HG02678 (cell line): ENCODE measurements around the gene TANC2.

Source experiments
- ATAC-seq: cut with Tn5 transposase; IDR thresholded peaks from one replicate; pipeline ENCODE4 v1.9.1; 2021; ENCODE audit warnings: mild to moderate bottlenecking, moderate library complexity; ENCODE audit not compliant: unreplicated experiment

TANC2 gene

DNA sequence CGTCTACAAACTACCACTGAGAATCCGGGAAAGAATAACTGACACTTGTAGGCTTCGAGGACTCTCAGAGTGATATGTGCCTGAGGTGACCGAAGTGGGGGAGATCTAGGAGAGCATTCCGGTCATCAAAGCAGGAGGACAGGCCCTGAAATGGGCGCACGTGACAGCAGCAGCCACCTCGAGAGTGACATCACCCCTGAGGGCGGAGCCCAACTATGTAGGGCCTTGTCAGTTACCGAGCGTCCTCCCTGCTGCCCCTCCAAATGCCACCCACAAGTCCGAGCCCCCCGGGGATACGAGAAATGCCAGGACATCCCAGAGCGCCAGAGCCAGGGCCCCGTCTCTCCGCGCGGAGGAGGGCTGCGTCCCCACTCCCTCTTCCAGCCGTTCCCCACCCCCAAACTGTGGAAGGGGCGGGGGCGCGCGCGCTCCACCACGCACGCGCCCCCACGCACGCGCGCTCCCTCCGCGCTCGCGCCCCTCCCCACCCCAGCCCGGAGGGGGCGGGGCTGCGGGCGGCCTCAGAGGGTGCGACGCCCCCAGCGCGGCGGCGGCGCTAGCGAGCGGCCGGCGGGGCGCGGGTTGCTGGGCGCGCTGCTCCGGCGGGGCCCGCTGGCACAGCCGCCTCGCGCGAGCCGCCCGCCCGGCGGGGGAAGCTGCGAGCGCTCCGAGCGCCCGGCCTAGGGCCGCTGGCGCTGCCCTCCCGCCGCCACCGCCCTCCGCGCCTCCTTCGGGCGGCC, at the start of gene TANC2:
Gene TANC2 (plus strand): TSS at position 550 of the 740 bp plus-strand sequence. CDS start 43,325 bp downstream, outside the sequence.
- ATAC-seq: peak; percentile 61

DNA sequence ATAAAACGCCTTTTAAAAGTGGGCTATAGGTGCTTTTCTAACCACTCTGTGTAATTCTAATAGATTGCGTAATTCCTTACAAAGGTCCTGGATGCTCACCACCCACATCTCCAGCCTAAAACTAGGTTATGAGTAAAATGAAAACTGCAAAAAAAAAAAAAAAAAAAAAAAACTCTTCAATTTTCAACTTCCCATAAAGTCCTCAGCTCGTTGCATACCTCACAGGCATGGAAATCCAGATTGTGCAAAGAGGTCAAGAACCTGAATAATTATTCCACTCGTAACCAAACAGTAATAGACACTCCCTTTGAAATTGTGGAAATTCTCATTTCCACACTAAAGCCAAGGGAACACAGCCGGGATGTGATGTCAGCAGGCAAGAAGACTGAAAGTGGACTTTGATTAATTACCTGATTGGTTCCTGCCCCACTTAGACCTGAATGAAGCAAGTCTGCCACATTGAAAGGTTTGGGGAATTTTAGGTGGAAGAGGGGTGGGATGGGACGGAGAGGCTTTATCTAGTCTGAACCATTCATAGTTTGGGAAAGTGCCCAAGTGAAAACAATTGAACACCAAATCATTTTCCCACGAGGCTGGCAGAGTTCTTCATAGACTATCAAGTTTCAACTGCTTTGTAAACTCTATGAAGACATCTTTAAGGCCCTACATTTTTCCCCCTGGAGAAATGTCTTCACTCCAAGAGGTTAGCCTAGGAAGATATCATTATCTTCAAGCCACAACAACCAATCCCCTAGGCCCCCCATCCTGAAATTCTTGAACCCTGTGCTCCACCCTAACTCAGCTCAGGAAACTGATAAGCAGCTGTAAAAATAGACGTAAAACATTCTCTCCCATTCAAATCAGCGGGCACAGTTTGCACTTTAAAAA, 49.1 kb upstream of the TANC2 start:
- no peak for ATAC-seq

DNA sequence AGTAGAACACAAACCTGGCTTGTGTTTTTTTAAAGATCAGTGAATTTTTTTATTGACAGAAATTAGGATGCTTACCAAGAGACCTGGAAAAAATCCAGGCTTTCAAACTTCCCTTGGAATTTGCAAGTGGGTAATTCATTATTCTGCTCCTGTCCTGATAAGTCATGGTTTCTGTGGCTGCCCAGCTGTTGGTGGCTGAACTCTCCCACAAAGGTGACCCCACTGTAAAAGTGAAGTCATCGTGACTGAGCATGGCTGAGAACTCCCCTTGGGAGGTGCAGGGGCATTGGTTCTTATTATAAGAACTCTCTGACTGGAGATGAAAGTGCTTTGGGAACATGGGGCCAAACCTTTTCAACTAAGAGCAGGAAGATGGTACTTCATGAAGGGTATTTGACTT, 46.6 kb upstream of the TANC2 start:
- ATAC-seq: no peak

DNA sequence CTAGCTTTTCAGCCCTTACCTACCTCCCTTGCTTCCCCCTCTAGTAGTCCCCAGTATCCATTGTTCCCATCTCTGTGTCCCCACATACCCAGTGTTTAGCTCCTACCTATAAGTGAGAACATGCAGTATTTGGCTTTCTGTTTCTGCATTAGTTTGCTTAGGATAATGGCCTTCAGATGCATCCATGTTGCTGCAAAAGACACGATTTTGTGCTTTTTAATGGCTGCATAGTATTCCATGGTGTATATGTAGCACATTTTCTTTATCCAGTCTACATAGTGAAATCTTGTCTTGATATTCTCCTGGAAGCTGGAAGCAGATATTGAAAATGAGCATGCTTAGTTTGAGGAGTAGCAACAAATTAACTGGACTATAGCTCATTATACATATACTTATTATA, 45.7 kb upstream of the TANC2 start:
- ATAC-seq: no peak

DNA sequence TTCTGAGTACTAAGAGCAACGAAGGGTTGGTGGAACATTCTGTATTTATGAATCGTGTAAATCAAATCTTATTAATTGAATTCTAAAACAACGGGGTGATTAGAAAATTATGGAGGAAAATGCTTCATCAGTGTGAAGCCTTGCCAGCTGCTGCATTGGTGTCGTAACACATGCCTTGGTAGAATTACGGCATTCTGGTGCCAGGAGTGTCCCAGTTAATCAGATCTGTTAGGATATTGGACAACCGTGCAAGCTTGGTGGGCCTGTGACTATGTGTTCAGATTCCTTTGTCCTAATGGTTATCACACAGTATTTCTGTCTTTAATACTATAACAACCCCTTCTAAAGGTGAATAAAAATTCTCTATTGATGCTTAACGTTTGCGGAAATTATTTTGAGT, 44.2 kb upstream of the TANC2 start:
- ATAC-seq: no peak

DNA sequence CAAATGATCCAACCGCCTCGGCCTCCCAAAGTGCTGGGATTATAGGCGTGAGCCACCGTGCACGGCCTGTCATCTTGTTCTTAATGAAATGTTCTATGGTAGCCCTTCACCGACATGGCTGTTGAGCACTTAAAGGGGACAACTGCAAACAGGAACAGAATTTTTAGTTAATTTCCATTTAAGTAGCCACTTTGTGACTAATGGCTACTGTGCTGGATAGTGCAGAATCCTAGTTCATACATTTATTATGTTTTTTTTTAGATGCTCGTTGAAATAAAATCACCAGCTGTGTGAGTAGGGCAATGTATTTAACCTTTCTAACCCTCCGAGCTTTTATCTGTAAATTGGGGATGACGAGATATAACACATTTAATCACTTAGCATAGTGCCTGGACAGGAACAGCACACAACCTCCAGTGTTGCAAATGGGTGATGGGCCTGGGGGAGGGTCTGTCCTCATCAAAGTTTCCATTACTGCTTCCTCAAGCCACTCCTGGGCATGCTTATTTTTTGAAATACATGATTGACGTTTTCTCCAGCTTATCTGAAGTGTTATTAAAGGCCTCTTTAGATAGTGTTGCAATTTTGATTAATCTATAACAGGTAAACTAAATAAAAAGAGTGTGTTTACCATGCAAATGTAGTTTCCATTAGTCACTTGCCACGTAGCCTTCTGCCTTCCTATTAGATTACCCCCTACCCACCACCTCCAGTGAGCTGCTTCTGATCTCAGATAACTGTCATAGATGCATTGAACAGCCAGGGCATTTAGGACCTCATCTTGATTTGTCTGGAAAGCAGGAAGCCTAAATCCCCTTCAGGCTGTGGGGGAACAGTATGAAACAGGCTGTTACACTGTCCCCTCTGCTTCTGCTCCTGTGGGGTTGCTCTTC, 42.5 kb upstream of the TANC2 start:
- no peak for ATAC-seq

DNA sequence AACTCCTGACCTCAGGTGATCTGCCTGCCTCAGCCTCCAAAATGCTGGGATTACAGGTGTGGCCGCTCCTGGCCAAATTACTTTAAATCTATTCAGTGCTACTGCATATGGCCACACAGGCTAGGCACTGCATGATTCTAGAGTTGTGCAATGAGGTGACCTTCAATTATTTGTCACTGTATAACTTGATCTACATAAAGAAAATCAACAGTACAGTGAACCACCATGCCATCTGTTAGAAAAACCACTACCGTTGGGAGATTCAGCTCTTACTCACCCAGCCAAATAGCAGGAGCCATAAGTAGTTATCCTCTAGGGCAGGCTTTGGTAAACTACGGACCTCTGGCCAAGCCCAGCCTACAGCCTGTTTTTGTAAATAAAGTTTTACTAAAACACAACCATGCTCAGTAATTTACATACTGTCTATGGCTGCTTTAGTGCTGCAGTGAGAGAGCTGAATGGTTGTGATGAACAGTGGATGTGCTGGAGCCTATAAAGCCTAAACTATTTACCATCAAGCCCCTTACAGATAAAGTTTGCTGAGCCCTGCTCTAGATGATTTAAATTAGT, 40.7 kb upstream of the TANC2 start:
- no peak for ATAC-seq

DNA sequence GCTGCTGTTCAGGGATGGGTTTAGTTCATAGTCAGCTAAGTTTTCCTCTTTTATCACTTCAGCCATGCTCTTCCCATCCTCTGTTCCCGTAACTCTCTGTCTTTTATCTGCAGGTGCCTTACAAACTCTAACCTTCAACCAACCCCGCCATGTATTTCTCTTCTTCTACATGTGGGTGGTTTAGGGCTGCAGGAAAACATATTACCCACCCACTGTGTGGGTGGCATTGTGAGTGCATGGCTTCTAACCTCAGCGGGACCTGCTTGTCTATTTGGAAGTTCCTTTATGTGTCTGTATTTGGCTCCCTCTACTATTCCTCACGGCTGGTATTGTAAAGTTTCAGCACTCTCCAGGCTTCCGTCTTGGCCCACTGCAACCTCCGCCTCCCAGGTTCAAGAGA, 39.0 kb upstream of the TANC2 start:
- no peak for ATAC-seq

DNA sequence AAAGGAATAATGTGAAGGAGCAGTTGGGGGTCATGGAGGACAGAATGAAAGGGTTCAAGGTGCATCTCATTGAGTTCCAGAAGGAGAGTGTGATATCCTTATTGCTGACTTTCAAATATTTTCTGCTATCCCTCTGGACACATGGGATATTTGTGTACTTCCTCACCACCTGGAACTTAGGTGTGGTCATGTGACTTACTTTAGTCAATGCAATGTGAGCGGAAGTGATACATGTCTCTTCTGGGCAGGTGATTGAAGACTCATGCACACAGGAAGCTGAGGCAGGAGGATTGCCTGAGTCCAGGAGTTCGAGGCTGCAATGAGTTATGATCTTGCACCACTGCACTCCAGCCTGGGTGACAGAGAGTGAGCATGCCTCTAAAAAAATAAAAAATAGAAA, 36.7 kb upstream of the TANC2 start:
- no peak for ATAC-seq

DNA sequence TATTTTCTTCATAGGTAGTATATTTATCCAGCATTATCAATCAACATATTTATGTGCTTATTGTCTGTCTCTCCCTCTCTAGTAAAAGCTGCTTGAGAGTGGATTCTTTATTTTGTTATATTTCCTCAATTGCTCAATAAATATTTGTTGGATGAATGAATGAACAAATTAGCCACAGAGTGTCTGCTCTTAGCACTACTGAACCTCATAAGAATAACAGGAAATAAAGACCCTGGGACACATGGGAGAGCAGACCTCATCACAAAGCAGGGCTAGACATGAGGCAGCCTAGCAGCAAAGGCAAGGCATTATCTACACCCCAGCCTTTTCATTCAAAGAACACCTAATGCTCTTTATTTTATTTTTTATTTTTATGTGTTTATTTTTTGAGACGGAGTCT, 34.9 kb upstream of the TANC2 start:
- no peak for ATAC-seq

DNA sequence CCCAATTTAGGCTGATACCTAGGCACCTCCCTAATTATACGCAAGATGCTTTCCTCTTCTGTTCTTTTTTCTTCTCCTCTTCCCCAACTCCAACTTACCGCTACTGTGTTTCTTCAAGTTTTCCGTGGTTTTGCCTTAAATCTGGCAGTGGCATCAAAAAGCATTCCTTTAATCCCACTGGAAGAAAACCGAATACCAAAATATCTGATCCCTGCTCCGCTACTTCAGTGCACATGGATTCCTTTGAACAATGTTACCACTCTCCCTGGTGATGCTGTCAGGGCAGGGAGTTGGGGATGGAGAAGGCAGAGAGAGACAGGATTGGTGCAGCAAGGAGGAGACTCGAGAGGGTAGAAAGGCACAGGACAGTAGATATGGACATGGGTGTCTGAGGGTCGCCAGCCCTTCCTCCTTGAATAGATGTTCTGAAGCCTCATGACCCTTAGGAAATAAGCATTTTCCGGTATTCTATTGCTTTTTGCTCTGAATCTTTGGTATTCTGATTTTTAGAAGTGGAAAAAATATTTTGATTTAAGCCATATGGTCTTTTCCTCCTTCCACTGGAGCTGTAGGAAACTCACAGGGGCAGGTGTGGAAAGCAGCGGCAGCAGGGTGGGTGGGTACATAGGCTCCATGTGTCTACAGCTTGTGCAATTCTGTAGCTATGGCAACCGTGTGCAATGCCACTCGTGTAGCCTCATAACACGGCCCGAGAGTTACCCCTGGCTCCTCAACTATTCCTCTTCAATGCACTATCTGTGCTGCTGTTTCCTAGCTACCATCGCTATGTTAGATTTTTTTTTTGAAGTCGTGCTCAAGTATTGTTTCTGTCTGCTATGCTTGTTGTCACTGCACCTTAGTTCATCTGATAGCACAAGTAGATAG, 32.3 kb upstream of the TANC2 start:
- no peak for ATAC-seq

DNA sequence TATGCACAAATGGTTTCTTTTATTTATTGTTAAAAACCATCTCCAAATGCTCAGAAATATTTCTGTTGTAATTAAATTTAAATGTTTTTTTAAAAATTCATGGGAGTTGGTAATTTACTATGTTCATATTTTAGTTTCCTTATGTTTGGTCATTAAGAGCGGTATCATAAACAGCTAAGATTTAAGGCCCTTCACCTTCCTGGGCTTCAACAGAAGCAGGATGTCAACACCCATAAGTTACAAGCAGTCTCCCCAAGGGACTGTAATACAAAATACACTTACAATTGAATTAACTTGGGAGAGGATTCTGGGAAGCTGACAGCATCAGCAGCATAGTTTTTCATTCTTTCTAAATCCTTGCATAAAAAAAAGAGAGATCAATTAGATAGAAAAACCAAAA, 30.9 kb upstream of the TANC2 start:
- no peak for ATAC-seq

DNA sequence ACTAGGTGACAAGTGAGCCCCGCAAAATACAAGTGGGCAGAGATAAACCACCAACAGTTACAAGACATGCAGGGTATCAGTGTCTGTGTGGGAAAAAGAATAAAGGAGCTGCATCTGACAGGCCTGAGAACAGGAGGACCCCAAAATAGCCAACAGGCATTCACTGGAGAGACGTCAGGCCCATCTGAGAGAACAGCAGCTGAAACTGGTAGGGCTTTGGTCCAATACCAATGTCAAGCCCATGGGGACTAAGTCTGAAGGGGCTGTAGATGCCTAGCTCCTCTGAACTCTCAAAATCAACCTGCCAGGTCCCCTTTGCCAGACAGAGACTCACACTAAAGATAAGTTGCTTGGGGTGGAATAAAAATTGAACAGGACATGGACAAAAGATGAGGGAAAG, 30.5 kb upstream of the TANC2 start:
- no peak for ATAC-seq

DNA sequence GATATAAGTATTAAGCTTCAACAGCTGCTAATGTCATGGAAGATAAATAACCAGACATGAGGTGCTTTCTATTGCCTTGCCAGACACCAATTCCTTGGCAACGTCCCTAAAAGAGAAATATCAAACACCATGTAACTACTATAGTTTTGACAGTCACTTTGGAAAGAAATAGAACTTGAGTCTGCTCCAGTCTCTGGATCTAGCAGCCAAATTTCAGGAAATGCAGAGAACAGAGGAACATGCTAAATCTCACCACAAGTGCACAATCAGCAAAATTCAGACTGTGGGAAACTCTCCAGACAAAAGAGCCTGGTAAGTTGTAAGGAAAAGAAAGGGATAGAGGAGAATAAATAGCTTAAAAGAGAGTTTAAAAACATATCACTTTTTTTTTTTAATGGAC, 28.4 kb upstream of the TANC2 start:
- ATAC-seq: no peak

DNA sequence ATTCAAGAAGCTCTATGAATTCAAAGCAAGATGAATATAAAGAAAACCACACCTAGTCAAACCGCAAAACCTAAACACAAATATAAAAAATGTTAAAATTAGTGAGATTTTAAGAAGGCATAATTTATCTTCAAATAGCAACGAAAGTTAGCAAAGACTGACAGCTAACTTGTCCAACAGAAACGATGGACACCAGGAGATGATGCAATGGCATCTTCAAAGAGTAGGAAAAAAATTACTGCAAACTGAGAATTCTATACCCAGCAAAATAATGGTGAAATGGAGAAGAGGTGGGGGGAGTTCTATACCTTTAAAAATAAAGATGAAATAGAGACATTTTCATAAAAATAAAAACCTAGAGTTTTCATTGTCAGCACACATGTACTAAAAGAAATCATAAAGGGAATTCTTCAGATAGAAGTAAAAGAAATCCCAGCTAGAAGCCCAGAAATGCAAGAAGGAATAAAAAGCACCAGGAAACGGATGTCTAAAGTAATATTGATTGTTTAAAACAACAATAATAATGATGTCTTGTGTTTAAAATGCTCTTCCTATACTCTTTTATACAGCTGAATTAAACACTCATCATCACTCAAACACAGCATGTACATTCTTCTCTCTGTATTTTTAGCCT, 24.6 kb upstream of the TANC2 start:
- no peak for ATAC-seq

DNA sequence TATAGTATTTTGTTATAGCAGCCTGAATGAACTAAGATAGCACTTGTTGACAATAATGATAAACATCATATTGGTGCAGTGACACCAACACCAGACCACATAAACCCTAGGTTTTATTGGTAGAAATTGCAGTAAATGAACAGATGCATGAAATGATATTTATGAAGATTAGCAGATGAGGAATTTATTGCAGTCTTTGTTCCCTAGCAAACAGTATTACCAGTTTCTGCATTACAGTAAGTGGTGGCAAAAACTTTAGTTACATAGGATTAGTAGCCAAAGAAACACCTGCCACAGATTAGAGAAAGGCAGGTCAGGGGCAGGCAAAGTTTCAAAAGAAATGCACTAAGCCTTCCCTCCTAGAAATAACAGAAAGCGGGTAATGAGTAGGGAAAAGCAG, 17.7 kb upstream of the TANC2 start:
- no peak for ATAC-seq

DNA sequence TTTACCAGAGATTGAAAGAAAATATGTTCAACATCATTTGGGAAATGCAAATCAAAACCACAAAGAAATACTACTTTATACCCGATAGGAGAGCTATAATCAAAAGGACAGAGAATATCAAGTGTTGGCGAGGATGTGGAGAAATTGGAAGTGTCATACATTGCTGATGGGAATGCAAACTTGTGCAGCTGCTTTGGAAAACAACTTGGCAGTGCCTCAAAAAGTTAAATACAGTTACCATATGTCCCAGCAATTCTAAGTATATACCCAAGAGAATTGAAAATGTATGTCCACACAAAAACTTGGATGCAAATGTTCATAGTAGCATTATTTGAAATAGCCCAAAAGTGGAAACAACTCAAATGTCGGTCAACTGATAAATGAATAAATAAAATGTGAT, 17.0 kb upstream of the TANC2 start:
- ATAC-seq: no peak

DNA sequence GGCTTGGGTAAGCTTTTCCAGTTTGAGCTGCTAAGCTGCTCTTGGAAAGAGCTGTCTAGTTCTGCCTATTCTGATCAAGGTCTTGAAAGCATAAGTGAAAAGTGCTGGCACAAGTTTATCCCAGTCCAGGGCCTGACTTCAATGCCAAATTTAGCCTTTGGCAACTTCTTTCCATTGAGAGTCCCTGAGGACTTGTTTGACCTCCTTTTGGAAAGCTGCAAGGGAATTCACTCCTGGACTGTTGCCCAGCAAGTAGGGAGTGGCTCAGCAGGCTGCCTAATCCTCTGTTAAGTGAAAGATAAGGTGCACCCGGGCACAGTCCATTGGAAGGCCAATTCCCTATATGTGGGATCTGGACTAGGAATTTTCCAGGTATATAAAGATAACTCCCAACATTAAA, 16.0 kb upstream of the TANC2 start:
- no peak for ATAC-seq

DNA sequence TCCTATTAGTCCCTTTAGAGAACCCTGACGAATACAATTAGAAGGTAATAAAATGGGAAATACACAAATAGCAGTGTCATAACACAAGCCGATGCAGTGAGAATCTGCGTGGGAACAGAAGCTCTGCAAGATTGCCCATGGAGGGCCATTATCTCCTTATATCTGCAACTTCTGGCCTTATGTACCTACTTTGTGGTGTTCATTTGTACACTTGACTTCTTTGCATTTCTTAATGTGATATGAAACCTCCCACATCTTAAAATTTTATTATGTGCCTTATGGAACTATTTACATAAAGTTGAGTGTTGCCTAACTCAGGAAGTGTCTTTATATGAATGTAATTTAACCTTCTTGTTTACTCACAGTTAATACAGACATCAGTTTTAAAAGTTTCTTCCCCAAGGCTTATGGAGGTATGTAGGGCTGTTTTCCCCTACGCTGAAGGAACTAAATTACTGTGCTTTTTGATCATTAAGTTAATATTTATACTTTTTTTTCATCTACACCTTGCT, 10.1 kb upstream of the TANC2 start:
- no peak for ATAC-seq
